H9 (cell line): Measurements from ENCODE around the gene ELF1. TPM values are rescaled to one million over a fixed set of nuclear protein-coding genes. Genes with fewer than 3 reads are reported as not detected.
A peak's percentile ranks its signal among the peaks of the same experiment; 100 is the strongest.

ENCODE experiments used
- DNase-seq: peaks from one replicate; pipeline ENCODE4 v3.0.0-alpha.2; 2017
- H2AFZ ChIP-seq: one replicate; pipeline ENCODE4 v1.6.1; 2013; ENCODE audit warnings: mild to moderate bottlenecking, low read length, control low read depth, moderate library complexity
- H2AK5ac ChIP-seq: 2 replicates; pipeline ENCODE4 v1.6.1; 2013; ENCODE audit warnings: low read length, control low read depth, mixed read lengths; ENCODE audit not compliant: insufficient read length
- H2BK120ac ChIP-seq: one replicate; pipeline ENCODE4 v1.6.1; 2013; ENCODE audit warnings: low read depth, mild to moderate bottlenecking, low read length, control low read depth, inconsistent platforms; ENCODE audit not compliant: poor library complexity, severe bottlenecking
- H2BK12ac ChIP-seq: 2 replicates; pipeline ENCODE4 v1.6.1; 2013; ENCODE audit warnings: low read length, control low read depth, mixed read lengths, low read depth; ENCODE audit not compliant: insufficient read length
- H2BK15ac ChIP-seq: 2 replicates; pipeline ENCODE4 v1.6.1; 2013; ENCODE audit warnings: low read depth, low read length, control low read depth
- H2BK20ac ChIP-seq: one replicate; pipeline ENCODE4 v1.6.1; 2013; ENCODE audit warnings: low read depth, mild to moderate bottlenecking, low read length, control low read depth, inconsistent platforms; ENCODE audit not compliant: poor library complexity, severe bottlenecking
- H2BK5ac ChIP-seq: 2 replicates; pipeline ENCODE4 v1.6.1; 2013; ENCODE audit warnings: low read length, control low read depth, mixed read lengths; ENCODE audit not compliant: insufficient read length
- H3K14ac ChIP-seq: 2 replicates; pipeline ENCODE4 v1.6.1; 2013; ENCODE audit warnings: low read length, control low read depth; ENCODE audit not compliant: insufficient read depth
- H3K18ac ChIP-seq: 2 replicates; pipeline ENCODE4 v1.6.1; 2013; ENCODE audit warnings: low read depth, mild to moderate bottlenecking, mixed read lengths, low read length, control low read depth; ENCODE audit not compliant: insufficient read length
- H3K23ac ChIP-seq: 2 replicates; pipeline ENCODE4 v1.6.1; 2013; ENCODE audit warnings: low read length, control low read depth, mixed read lengths, low read depth; ENCODE audit not compliant: insufficient read length
- H3K23me2 ChIP-seq: 2 replicates; pipeline ENCODE4 v1.6.1; 2013; ENCODE audit warnings: low read depth, mild to moderate bottlenecking, mixed read lengths, low read length, control low read depth; ENCODE audit not compliant: insufficient read length, poor library complexity, severe bottlenecking
- H3K27ac ChIP-seq: 2 replicates; pipeline ENCODE4 v1.5.1; 2013; ENCODE audit warnings: low read length, control low read depth, mixed read lengths, low read depth; ENCODE audit not compliant: insufficient read length
- H3K27me3 ChIP-seq: 2 replicates; pipeline ENCODE4 v1.6.1; 2013; ENCODE audit warnings: low read length, control low read depth, inconsistent platforms; ENCODE audit not compliant: insufficient read depth
- H3K4ac ChIP-seq: 2 replicates; pipeline ENCODE4 v1.6.1; 2013; ENCODE audit warnings: low read depth, mild to moderate bottlenecking, control low read depth, inconsistent platforms, low read length, moderate library complexity
- H3K4me1 ChIP-seq: 2 replicates; pipeline ENCODE4 v1.6.1; 2013; ENCODE audit warnings: low read length, control low read depth, inconsistent platforms; ENCODE audit not compliant: insufficient read depth
- H3K4me2 ChIP-seq: 2 replicates; pipeline ENCODE4 v1.6.1; 2013; ENCODE audit warnings: low read length, control low read depth, mixed read lengths; ENCODE audit not compliant: insufficient read length, insufficient read depth
- H3K56ac ChIP-seq: 2 replicates; pipeline ENCODE4 v1.6.1; 2013; ENCODE audit warnings: low read depth, mild to moderate bottlenecking, mixed read lengths, low read length, control low read depth; ENCODE audit not compliant: insufficient read length
- H3K79me1 ChIP-seq: 2 replicates; pipeline ENCODE4 v1.6.1; 2013; ENCODE audit warnings: low read depth, mild to moderate bottlenecking, moderate library complexity, low read length, control low read depth, inconsistent platforms; ENCODE audit not compliant: insufficient read depth, poor library complexity, severe bottlenecking
- H3K79me2 ChIP-seq: 2 replicates; pipeline ENCODE4 v1.6.1; 2013; ENCODE audit warnings: low read length, control low read depth, inconsistent platforms; ENCODE audit not compliant: insufficient read depth
- H3K9ac ChIP-seq: 2 replicates; pipeline ENCODE4 v1.6.1; 2013; ENCODE audit warnings: low read length, control low read depth, mixed read lengths; ENCODE audit not compliant: insufficient read length; ENCODE audit errors: extremely low read depth
- H3K9me3 ChIP-seq: one replicate; pipeline ENCODE4 v1.6.1; 2013; ENCODE audit warnings: low read depth, low read length, inconsistent platforms; ENCODE audit not compliant: control insufficient read depth
- H3T11ph ChIP-seq: one replicate; pipeline ENCODE4 v1.6.1; 2013; ENCODE audit warnings: mild to moderate bottlenecking, low read length, control low read depth, inconsistent platforms
- H4K20me1 ChIP-seq: one replicate; pipeline ENCODE4 v1.6.1; 2013; ENCODE audit not compliant: control insufficient read depth, insufficient read length, insufficient read depth
- H4K5ac ChIP-seq: 2 replicates; pipeline ENCODE4 v1.6.1; 2013; ENCODE audit warnings: low read depth, mild to moderate bottlenecking, mixed read lengths, low read length, control low read depth; ENCODE audit not compliant: insufficient read length
- H4K8ac ChIP-seq: replicated peaks from 2 replicates; pipeline ENCODE4 v1.6.1; 2013; ENCODE audit warnings: low read length, control low read depth, mixed read lengths, low read depth; ENCODE audit not compliant: insufficient read length
- H4K91ac ChIP-seq: 2 replicates; pipeline ENCODE4 v1.6.1; 2013; ENCODE audit warnings: low read depth, mild to moderate bottlenecking, moderate library complexity, mixed read lengths, low read length, control low read depth; ENCODE audit not compliant: insufficient read length
- H3K27ac Mint-ChIP-seq, 3 experiments: 2 replicates in 2 of 3; 3 replicates in 1 of 3; pipeline ENCODE4 v1.8.0; 2020 to 2021; ENCODE audit warnings: mixed read lengths in 3 of 3, mild to moderate bottlenecking in 1 of 3, moderate library complexity in 1 of 3
- H3K27me3 Mint-ChIP-seq: 2 replicates; pipeline ENCODE4 v1.8.0; 2021; ENCODE audit warnings: low read depth, mild to moderate bottlenecking, moderate library complexity, mixed read lengths
- H3K36me3 Mint-ChIP-seq, 3 experiments: 2 replicates in 2 of 3; 3 replicates in 1 of 3; pipeline ENCODE4 v1.8.0; 2020 to 2021; ENCODE audit warnings: low read depth in 3 of 3, mixed read lengths in 3 of 3; ENCODE audit not compliant: insufficient read depth in 1 of 3
- H3K4me1 Mint-ChIP-seq, 2 experiments: 2 replicates each; pipeline ENCODE4 v1.8.0; 2020; ENCODE audit warnings: mixed read lengths in 2 of 2
- H3K4me3 Mint-ChIP-seq, 2 experiments: 2 replicates in 1 of 2; 3 replicates in 1 of 2; pipeline ENCODE4 v1.8.0; 2020 to 2021; ENCODE audit warnings: mild to moderate bottlenecking in 2 of 2, mixed read lengths in 2 of 2, moderate library complexity in 1 of 2
- H3K9me3 Mint-ChIP-seq, 2 experiments: 2 replicates in 1 of 2; 3 replicates in 1 of 2; pipeline ENCODE4 v1.8.0; 2020; ENCODE audit warnings: mild to moderate bottlenecking in 2 of 2, mixed read lengths in 2 of 2, moderate library complexity in 1 of 2
- CTCF ChIP-seq: fragments of 200-600 bp; sonication (generic); conservative IDR thresholded peaks from 3 replicates; pipeline ENCODE4 v1.8.0; 2021; ENCODE audit warnings: antibody characterized with exemption, mild to moderate bottlenecking
- WGBS: extraction: QIAGEN DNeasy Blood & Tissue Kit; methylation state at CpG from one replicate; pipeline ENCODE4 v1.1.7; 2013; ENCODE audit warnings: missing lambda C conversion rate, low lambda C conversion rate, mixed read lengths; ENCODE audit not compliant: insufficient read length; ENCODE audit errors: extremely low coverage; 5-methylcytosine and 5-hydroxymethylcytosine counted together
- total RNA-seq: library from RNA; stranded (reverse); gene quantifications from 2 replicates; pipeline ENCODE4 v1.2.1, GENCODE V29; 2021

Gene ELF1
- total RNA-seq, 1 experiment from 2014 or later: 15.5 TPM

GRCh38 chr13:40996426-40997092, 22.6 kb downstream of the ELF1 start:
- Mint-ChIP-seq H3K4me1 (peaks cover 19 to 22% of the 10 kb centered on the region in 2 experiments), H3K36me3 (peaks cover 0 to 9% (median 3%) of the 10 kb centered on the region in 3 experiments; a peak in 3 of 7 replicates), H3K27ac (0 out of 7 replicates have a peak overlapping the region, but pooled peaks of 1 of the 3 experiments have one; percentile 2), H3K9me3 (peaks cover 0 to 7% of the 10 kb centered on the region in 2 experiments; a peak in 1 of 5 replicates), H3K4me3 (no peak overlapping the region), H3K27me3 (no peaks in the 10 kb centered on the region)
- H3K9me3 ChIP-seq: no peaks in the 10 kb centered on the region
- H2AFZ ChIP-seq: no peak overlapping the region
- H3K4ac ChIP-seq: no peak overlapping the region
- H3K27me3 ChIP-seq: no peaks in the 10 kb centered on the region
- no peak for TF ChIP-seq CTCF
- H2BK5ac ChIP-seq: no peak overlapping the region
- no CpG with 5 or more reads among the region's 5 CpGs for WGBS
- no peak overlapping the region for H2BK12ac ChIP-seq
- H4K20me1 ChIP-seq: no peaks in the 10 kb centered on the region
- no peak for DNase-seq
- no peak overlapping the region for H2BK120ac ChIP-seq
- no peak overlapping the region for H3K18ac ChIP-seq
- H3K4me2 ChIP-seq: no peak overlapping the region
- no peak overlapping the region for H4K5ac ChIP-seq
- no peaks in the 10 kb centered on the region for H3K79me2 ChIP-seq
- no peak overlapping the region for H3T11ph ChIP-seq
- H3K79me1 ChIP-seq: no peaks in the 10 kb centered on the region
- H3K14ac ChIP-seq: no peak overlapping the region
- H3K23ac ChIP-seq: no peak overlapping the region
- no peak overlapping the region for H3K56ac ChIP-seq
- H2BK20ac ChIP-seq: no peak overlapping the region
- H2AK5ac ChIP-seq: no peak overlapping the region
- H2BK15ac ChIP-seq: no peak overlapping the region
- H3K9ac ChIP-seq: no peak overlapping the region
- H3K23me2 ChIP-seq: no peaks in the 10 kb centered on the region
- H3K4me1 ChIP-seq: no peaks in the 10 kb centered on the region
- no peak overlapping the region for H4K8ac ChIP-seq
- H4K91ac ChIP-seq: no peak overlapping the region
- H3K27ac ChIP-seq: no peak overlapping the region
